ENCODE measurements around the gene NOTCH3. TPM values are rescaled to one million over a fixed set of nuclear protein-coding genes. Genes with fewer than 3 reads are reported as not detected.

Gene NOTCH3
- polyA plus RNA-seq, 1 experiment: 37.6 TPM

DNA sequence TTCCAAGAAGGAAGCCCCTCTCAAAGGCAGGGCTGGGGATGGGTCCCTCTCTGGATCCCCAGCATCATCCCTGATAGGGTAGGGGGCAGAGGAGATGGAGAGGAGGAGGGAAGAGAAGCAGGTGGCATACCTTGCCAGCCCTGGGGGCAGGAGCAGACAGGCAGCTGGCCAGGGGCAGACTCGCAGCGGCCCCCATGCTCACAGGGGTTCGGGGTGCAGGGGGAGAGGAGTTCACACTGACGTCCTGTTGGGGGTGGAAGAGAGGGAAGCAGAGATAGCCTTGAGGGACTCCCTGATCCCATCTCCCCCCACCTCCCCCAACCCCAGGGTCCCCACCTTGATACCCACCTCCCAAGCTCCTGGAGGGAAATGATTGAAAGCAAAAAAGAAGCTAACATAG lies 16.0 kb downstream of the NOTCH3 start:
- peaks cover 25% of the 10 kb centered on the region for H3K36me3 ChIP-seq (ENCODE audit: control insufficient read depth, insufficient read depth, low read length)
- no peak overlapping the region for H3K4me3 ChIP-seq (ENCODE audit: low read depth, low read length)
- no peak for TF ChIP-seq CTCF (IDR thresholded peaks at IDR 0.05; ENCODE audit: insufficient read depth, low read depth, low read length)
- POLR2A ChIA-PET: no interaction called here
- H3K27me3 ChIP-seq (ENCODE audit: control insufficient read depth, insufficient read depth, low read length): no peaks in the 10 kb centered on the region
- DNase-seq (ENCODE audit: low read depth): no peak
- CTCF ChIA-PET: no interaction called here

DNA sequence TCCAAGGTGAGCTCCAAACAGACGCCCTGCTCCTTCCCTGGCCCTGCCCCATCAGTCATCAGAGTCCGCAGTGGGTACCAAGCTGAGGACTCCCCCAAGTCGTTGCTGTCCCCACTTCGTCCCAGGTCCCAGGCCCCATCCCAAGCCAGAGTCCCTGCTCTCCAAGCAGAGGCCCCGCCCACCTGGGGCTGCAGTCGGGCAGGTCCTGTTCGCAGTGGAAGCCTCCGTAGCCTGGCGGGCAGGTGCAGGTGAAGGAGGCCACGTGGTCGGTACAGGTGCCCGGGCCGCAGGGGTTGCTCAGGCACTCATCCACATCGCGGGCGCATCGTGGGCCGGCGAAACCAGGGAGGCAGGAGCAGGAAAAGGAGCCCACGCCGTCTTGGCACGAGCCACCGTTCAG lies 19.4 kb downstream of the NOTCH3 start:
- POLR2A ChIA-PET: no interaction called here
- peaks cover 18% of the 10 kb centered on the region for H3K36me3 ChIP-seq (ENCODE audit: control insufficient read depth, insufficient read depth, low read length)

DNA sequence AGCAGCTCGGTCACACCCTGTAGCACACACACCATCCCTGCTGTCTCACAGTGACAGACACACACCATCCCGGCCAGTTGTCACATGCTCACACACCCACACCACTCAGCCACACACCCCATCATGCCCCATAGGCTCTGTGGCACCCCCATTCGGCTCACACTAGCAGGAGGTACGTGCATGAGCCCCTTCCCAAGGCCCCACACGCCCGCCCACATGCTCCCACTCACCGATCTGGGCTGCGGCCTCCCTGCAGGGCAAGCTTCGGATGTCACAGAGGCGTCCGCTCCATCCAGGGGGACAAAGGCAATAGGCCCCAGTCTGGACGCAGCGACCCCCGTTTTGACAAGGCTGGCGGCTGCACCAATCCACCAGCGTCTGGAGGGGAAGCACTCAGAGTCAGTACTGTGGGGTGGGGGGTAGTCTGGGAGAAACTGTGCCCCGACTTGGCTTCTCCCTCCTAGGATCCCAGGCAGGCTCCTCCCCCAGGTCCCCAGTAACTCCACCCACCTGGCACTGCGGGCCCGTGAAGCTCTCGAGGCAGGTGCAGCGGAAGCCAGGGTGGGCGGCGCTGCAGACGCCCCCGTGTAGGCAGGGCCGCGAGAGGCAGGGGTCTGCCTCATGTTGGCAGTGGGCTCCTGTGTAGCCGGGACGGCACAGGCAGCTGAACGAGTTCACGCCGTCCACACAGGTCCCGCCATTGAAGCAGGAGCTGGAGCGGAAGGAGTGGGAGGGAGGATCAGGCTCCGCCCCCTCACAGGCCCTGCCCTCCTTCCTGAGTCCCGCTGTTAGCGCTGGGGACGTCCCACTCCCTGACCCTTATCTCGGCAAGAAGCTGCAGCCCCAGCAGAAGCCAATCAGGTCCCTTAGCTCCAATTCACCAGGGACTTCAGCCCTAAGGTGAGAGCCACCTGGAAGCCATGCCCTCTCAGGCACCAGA lies 20.1 kb downstream of the NOTCH3 start:
- ChIA-PET POLR2A (no interaction called here), CTCF (interaction anchor here (0.6 to 1.5 kb wide), 4 partner anchors 40 to 375 kb away, joined by 3 read pairs; no protein-coding TSS in a partner anchor)
- TF ChIP-seq CTCF (IDR thresholded peaks at IDR 0.05; ENCODE audit: insufficient read depth, low read depth, low read length): no peak
- no peaks in the 10 kb centered on the region for H3K27me3 ChIP-seq (ENCODE audit: control insufficient read depth, insufficient read depth, low read length)
- no peak for DNase-seq (ENCODE audit: low read depth)
- H3K36me3 ChIP-seq (ENCODE audit: control insufficient read depth, insufficient read depth, low read length): peaks cover 18% of the 10 kb centered on the region
- no peak overlapping the region for H3K4me3 ChIP-seq (ENCODE audit: low read depth, low read length)

More for the DNA sequence above, 19.4 kb downstream of the NOTCH3 start:
- TF ChIP-seq CTCF (IDR thresholded peaks at IDR 0.05; ENCODE audit: insufficient read depth, low read depth, low read length): no peak
- DNase-seq (ENCODE audit: low read depth): no peak
- CTCF ChIA-PET: interaction anchor here (1.1 to 1.5 kb wide), 2 partner anchors 257 to 374 kb away, joined by 3 read pairs; no protein-coding TSS in a partner anchor
- Histone ChIP-seq H3K4me3 (ENCODE audit: low read depth, low read length) (no peak overlapping the region), H3K27me3 (ENCODE audit: control insufficient read depth, insufficient read depth, low read length) (no peaks in the 10 kb centered on the region)

DNA sequence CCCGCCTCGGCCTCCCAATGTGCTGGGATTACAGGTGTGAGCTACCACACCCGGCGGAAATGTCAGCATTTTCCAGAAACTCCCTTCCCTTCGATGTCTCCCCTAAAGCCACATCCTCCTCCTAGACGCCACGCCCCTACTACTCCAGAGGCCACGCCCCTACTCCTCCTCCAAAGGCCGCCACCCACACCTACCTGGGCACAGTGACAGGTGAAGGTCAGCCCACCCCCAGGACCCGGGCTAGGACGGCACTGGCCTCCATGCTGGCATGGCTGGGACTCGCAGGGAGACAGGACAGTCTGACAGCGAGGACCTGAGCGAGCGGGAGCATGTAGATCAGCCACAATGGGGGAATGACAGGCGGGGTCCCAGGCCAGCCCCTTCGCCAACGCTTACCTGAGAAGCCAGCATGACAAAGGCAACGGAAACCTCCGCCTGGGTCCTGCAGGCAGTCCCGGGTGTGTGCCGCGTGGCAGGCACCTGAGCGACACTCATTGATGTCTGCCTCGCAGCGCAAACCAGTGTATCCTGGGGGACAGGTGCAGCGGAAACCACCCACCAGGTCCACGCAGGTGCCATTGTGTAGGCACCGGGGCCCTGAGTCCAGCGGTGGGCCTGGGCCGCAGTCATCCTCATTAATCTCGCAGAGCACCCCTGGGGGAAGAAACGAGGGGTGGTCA lies 22.0 kb downstream of the NOTCH3 start:
- DNase-seq (ENCODE audit: low read depth): no peak
- ChIA-PET POLR2A (no interaction called here), CTCF (interaction anchor here (1.1 to 3.0 kb wide), 7 partner anchors 15 to 377 kb away, joined by 3 to 21 read pairs (median 9); partner anchors contain the start of gene AKAP8L)
- Histone ChIP-seq H3K36me3 (ENCODE audit: control insufficient read depth, insufficient read depth, low read length) (peaks cover 18% of the 10 kb centered on the region), H3K27me3 (ENCODE audit: control insufficient read depth, insufficient read depth, low read length) (no peaks in the 10 kb centered on the region), H3K4me3 (ENCODE audit: low read depth, low read length) (no peak overlapping the region)
- no peak for TF ChIP-seq CTCF (IDR thresholded peaks at IDR 0.05; ENCODE audit: insufficient read depth, low read depth, low read length)
